ENCODE data around the gene GGNBP2. TPM values are rescaled to one million over a fixed set of nuclear protein-coding genes. Genes with fewer than 3 reads are reported as not detected.

Gene GGNBP2
- total and polyA plus RNA-seq, 2 donors from 2014 or later, result 43.0 to 86.8 TPM

GRCh38 chr17:36503456-36504155 is 41.1 kb upstream of the GGNBP2 start:
- DNase-seq, result peak in 1 of 5 donors; percentile 41
- H3K9ac ChIP-seq (ENCODE audit: low read length in 3 of 3), result no peak overlapping the region
- TF ChIP-seq CTCF (IDR thresholded peaks at IDR 0.05; ENCODE audit: borderline replicate concordance, extremely low read depth, insufficient read depth), result no peak
- H3K36me3 ChIP-seq (ENCODE audit: control insufficient read depth in 2 of 3, insufficient read depth in 3 of 3, low read length in 3 of 3), result peaks cover 0 to 27% (median 24%) of the 10 kb centered on the region in 3 donors
- no peak overlapping the region for H3K27ac ChIP-seq (ENCODE audit: low read depth in 2 of 2, low read length in 2 of 2)
- H3K4me1 ChIP-seq (ENCODE audit: control insufficient read depth in 2 of 3, insufficient read depth in 2 of 3, low read depth in 1 of 3, low read length in 3 of 3), result no peaks in the 10 kb centered on the region
- no peaks in the 10 kb centered on the region for H3K9me3 ChIP-seq (ENCODE audit: control insufficient read depth in 2 of 3, insufficient read depth in 1 of 3, low read length in 3 of 3)
- no peak overlapping the region for H3K4me3 ChIP-seq (ENCODE audit: low read length in 3 of 3)
- no peaks in the 10 kb centered on the region for H3K27me3 ChIP-seq (ENCODE audit: control insufficient read depth, insufficient read depth, low read length)
- FAIRE-seq, result no peak
- intact Hi-C loops (cut with DNase I), result no loop called here

GRCh38 chr17:36504156-36504545 is 40.6 kb upstream of the GGNBP2 start:
- H3K36me3 ChIP-seq (ENCODE audit: control insufficient read depth in 2 of 3, insufficient read depth in 3 of 3, low read length in 3 of 3), result peaks cover 0 to 25% (median 21%) of the 10 kb centered on the region in 3 donors
- TF ChIP-seq CTCF (IDR thresholded peaks at IDR 0.05; ENCODE audit: borderline replicate concordance, extremely low read depth, insufficient read depth), result no peak
- DNase-seq, result no peak
- H3K27ac ChIP-seq (ENCODE audit: low read depth in 2 of 2, low read length in 2 of 2), result no peak overlapping the region
- H3K27me3 ChIP-seq (ENCODE audit: control insufficient read depth, insufficient read depth, low read length), result no peaks in the 10 kb centered on the region
- no peak overlapping the region for H3K9ac ChIP-seq (ENCODE audit: low read length in 3 of 3)
- FAIRE-seq, result no peak
- H3K9me3 ChIP-seq (ENCODE audit: control insufficient read depth in 2 of 3, insufficient read depth in 1 of 3, low read length in 3 of 3), result no peaks in the 10 kb centered on the region
- no peak overlapping the region for H3K4me3 ChIP-seq (ENCODE audit: low read length in 3 of 3)
- intact Hi-C loops (cut with DNase I), result no loop called here
- H3K4me1 ChIP-seq (ENCODE audit: control insufficient read depth in 2 of 3, insufficient read depth in 2 of 3, low read depth in 1 of 3, low read length in 3 of 3), result no peaks in the 10 kb centered on the region

GRCh38 chr17:36505171-36505570 is 39.5 kb upstream of the GGNBP2 start:
- FAIRE-seq, result no peak
- no peak overlapping the region for H3K9ac ChIP-seq (ENCODE audit: low read length in 3 of 3)
- intact Hi-C loops (cut with DNase I), result no loop called here
- H3K9me3 ChIP-seq (ENCODE audit: control insufficient read depth in 2 of 3, insufficient read depth in 1 of 3, low read length in 3 of 3), result no peaks in the 10 kb centered on the region
- no peak for TF ChIP-seq CTCF (IDR thresholded peaks at IDR 0.05; ENCODE audit: borderline replicate concordance, extremely low read depth, insufficient read depth)
- DNase-seq, result peak in 1 of 5 donors; percentile 50
- no peak overlapping the region for H3K27ac ChIP-seq (ENCODE audit: low read depth in 2 of 2, low read length in 2 of 2)
- H3K27me3 ChIP-seq (ENCODE audit: control insufficient read depth, insufficient read depth, low read length), result no peaks in the 10 kb centered on the region
- peaks cover 0 to 25% (median 19%) of the 10 kb centered on the region in 3 donors for H3K36me3 ChIP-seq (ENCODE audit: control insufficient read depth in 2 of 3, insufficient read depth in 3 of 3, low read length in 3 of 3)
- H3K4me3 ChIP-seq (ENCODE audit: low read length in 3 of 3), result no peak overlapping the region
- no peaks in the 10 kb centered on the region for H3K4me1 ChIP-seq (ENCODE audit: control insufficient read depth in 2 of 3, insufficient read depth in 2 of 3, low read depth in 1 of 3, low read length in 3 of 3)
